ENCODE results near the gene DMC1. TPM values are rescaled to one million over a fixed set of nuclear protein-coding genes. Genes with fewer than 3 reads are reported as not detected.

The DMC1 gene
- total RNA-seq, 4 donors from 2014 or later: 0.22 to 3.5 (median 0.49) TPM; not detected in 1

- TF ChIP-seq POLR2A (IDR thresholded peaks at IDR 0.05) (no peak), CTCF (IDR thresholded peaks at IDR 0.05) (no peak)
- intact Hi-C loops (cut with DNase I; ENCODE audit: low total_unique reads): no loop called here
- DNase-seq (ENCODE audit: low spot score in 2 of 2): no peak
- H3K4me3 ChIP-seq (ENCODE audit: low read depth, poor library complexity, severe bottlenecking): no peak overlapping the region
- 75 to 78% methylated on average over 5 of the region's 5 CpGs for WGBS, 2 donors
Measured at GRCh38 chr22:38612217-38613006, 42.4 kb upstream of the DMC1 start.

- WGBS, 2 donors: 93 to 98% methylated on average over 5 of the region's 5 CpGs
- TF ChIP-seq POLR2A (IDR thresholded peaks at IDR 0.05) (no peak), CTCF (IDR thresholded peaks at IDR 0.05) (no peak)
- DNase-seq (ENCODE audit: low spot score in 2 of 2): no peak
- intact Hi-C loops (cut with DNase I; ENCODE audit: low total_unique reads): no loop called here
- H3K4me3 ChIP-seq (ENCODE audit: low read depth, poor library complexity, severe bottlenecking): no peak overlapping the region
Measured at GRCh38 chr22:38611559-38611958, 41.6 kb upstream of the DMC1 start.

- WGBS, 2 donors: 91 to 100% methylated on average over 5 of the region's 5 CpGs
- intact Hi-C loops (cut with DNase I; ENCODE audit: low total_unique reads): no loop called here
- DNase-seq (ENCODE audit: low spot score in 2 of 2): no peak
- TF ChIP-seq CTCF (IDR thresholded peaks at IDR 0.05): no peak
- no peak for TF ChIP-seq POLR2A (IDR thresholded peaks at IDR 0.05)
- no peak overlapping the region for H3K4me3 ChIP-seq (ENCODE audit: low read depth, poor library complexity, severe bottlenecking)
Measured at GRCh38 chr22:38610234-38610633, 40.3 kb upstream of the DMC1 start.

GRCh38 chr22:38608992-38609750, 39.2 kb upstream of the DMC1 start:
- no peak overlapping the region for H3K4me3 ChIP-seq (ENCODE audit: low read depth, poor library complexity, severe bottlenecking)
- TF ChIP-seq POLR2A (IDR thresholded peaks at IDR 0.05): no peak
- no peak for TF ChIP-seq CTCF (IDR thresholded peaks at IDR 0.05)
- WGBS, 2 donors: 90 to 91% methylated on average over 13 of the region's 13 CpGs
- intact Hi-C loops (cut with DNase I; ENCODE audit: low total_unique reads): no loop called here
- DNase-seq (ENCODE audit: low spot score in 2 of 2): no peak

GRCh38 chr22:38607680-38608079, 37.7 kb upstream of the DMC1 start:
- intact Hi-C loops (cut with DNase I; ENCODE audit: low total_unique reads): no loop called here
- TF ChIP-seq POLR2A (IDR thresholded peaks at IDR 0.05) (no peak), CTCF (IDR thresholded peaks at IDR 0.05) (no peak)
- 94 to 96% methylated on average over 3 of the region's 3 CpGs for WGBS, 2 donors
- no peak overlapping the region for H3K4me3 ChIP-seq (ENCODE audit: low read depth, poor library complexity, severe bottlenecking)
- no peak for DNase-seq (ENCODE audit: low spot score in 2 of 2)

All from lower leg skin (tissue), 4 donors.